IPS-20b (cell line): ENCODE results near the gene ESYT1.
A peak's percentile ranks its signal among the peaks of the same experiment; 100 is the strongest.

Source experiments
- H3K27ac ChIP-seq: one replicate; pipeline ENCODE4 v1.5.1; 2013; ENCODE audit warnings: low read length
- H3K27me3 ChIP-seq: 2 replicates; pipeline ENCODE4 v1.6.1; 2013; ENCODE audit warnings: mild to moderate bottlenecking, low read length, inconsistent platforms; ENCODE audit not compliant: insufficient read depth
- H3K36me3 ChIP-seq: 2 replicates; pipeline ENCODE4 v1.6.1; 2013; ENCODE audit warnings: low read depth, mild to moderate bottlenecking, inconsistent platforms, low read length, moderate library complexity; ENCODE audit not compliant: insufficient read depth
- H3K4me1 ChIP-seq: 2 replicates; pipeline ENCODE4 v1.6.1; 2013; ENCODE audit warnings: mild to moderate bottlenecking, control low read depth, inconsistent platforms, low read length, moderate library complexity; ENCODE audit not compliant: insufficient read depth
- H3K4me3 ChIP-seq: 2 replicates; pipeline ENCODE4 v1.5.1; 2013; ENCODE audit warnings: mild to moderate bottlenecking, low read length, inconsistent platforms
- H3K9ac ChIP-seq: 2 replicates; pipeline ENCODE4 v1.6.1; 2013; ENCODE audit warnings: low read depth, mild to moderate bottlenecking, inconsistent platforms, low read length, moderate library complexity
- H3K9me3 ChIP-seq: 2 replicates; pipeline ENCODE4 v1.6.1; 2013; ENCODE audit warnings: mild to moderate bottlenecking, low read depth, low read length, inconsistent platforms; ENCODE audit not compliant: insufficient read depth

Gene ESYT1

DNA sequence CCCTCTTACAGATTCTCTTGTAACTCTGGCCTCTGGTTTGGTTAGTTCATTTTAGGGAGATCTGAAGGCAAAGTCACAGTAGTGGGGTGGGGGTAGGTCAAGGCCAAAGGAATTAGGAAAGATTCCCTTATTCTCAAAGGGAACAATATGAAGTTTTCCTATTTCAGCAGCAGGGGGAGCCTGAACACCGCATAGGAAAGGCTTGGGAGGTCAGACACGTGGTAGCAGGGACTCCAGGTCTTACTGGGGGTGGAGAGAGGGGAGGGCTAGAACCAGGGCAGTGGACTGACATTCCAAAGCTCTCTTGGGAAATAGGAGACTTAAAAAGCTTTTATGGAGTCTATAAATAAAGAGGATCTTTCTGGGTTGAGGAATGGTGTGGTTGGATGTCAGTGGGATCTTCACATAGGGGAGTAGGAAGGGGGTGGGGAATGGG is 8.7 kb upstream of the ESYT1 start:
- Histone ChIP-seq H3K36me3 (peaks cover 26% of the 10 kb centered on the region), H3K27me3 (no peaks in the 10 kb centered on the region), H3K9me3 (no peaks in the 10 kb centered on the region), H3K27ac (no peak overlapping the region), H3K4me1 (peaks cover 10% of the 10 kb centered on the region; the same call in 1 of the 2 replicates), H3K9ac (peak overlapping the region; percentile 86; the same call in 1 of the 2 replicates), H3K4me3 (peak overlapping the region; percentile 97)

DNA sequence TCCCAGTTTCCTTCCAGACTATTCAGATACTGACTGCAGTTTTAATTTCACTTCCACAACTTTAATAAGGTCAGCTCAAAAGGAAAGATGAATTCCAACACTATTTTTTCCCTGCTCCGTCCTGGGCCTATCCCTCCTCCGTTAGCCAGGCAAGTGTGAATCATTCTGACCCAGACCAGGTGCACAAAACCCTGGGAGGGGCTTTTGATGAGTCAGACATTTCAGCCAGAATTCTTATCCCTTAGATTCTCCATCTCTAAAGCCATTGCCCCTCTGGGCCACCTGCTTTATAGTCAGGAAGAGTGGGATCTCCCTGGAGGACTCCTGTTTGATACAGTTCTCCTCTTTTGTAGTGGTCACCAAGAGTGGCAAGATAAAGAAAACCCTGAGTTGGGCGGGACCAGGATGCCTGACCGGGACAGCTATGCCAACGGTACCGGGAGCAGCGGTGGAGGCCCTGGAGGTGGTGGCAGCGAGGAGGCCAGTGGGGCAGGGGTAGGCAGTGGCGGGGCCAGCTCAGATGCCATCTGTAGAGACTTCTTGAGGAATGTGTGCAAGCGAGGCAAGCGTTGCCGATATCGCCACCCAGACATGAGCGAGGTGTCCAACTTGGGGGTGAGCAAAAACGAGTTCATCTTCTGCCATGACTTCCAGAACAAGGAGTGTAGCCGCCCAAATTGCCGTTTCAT is 7.8 kb upstream of the ESYT1 start:
- no peak overlapping the region for H3K27ac ChIP-seq

DNA sequence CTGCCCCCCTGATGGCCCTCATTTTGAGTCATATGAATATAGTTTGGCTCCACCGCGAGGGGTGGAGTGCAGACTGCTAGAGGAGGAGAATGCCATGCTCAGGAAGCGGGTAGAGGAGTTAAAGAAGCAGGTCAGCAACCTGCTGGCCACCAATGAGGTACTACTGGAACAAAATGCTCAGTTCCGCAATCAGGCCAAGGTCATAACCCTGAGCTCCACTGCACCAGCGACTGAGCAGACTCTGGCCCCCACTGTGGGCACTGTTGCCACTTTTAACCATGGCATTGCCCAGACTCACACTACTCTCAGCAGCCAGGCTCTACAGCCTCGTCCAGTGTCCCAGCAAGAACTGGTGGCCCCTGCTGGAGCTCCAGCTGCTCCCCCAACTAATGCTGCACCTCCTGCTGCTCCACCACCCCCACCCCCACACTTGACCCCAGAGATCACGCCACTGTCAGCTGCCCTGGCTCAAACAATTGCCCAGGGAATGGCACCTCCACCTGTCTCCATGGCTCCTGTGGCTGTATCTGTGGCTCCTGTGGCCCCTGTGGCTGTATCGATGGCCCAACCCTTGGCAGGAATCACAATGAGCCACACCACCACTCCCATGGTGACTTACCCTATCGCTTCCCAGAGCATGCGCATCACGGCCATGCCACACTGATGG is 6.7 kb upstream of the ESYT1 start:
- H3K36me3 ChIP-seq = peaks cover 26% of the 10 kb centered on the region
- no peak overlapping the region for H3K9ac ChIP-seq
- no peak overlapping the region for H3K27ac ChIP-seq
- no peaks in the 10 kb centered on the region for H3K9me3 ChIP-seq
- H3K4me3 ChIP-seq = no peak overlapping the region
- peaks cover 12% of the 10 kb centered on the region; the same call in 1 of the 2 replicates for H3K4me1 ChIP-seq
- no peaks in the 10 kb centered on the region for H3K27me3 ChIP-seq

More for the DNA sequence above, 7.8 kb upstream of the ESYT1 start:
- peaks cover 10% of the 10 kb centered on the region; the same call in 1 of the 2 replicates for H3K4me1 ChIP-seq
- H3K9me3 ChIP-seq = no peaks in the 10 kb centered on the region
- no peak overlapping the region for H3K9ac ChIP-seq
- H3K27me3 ChIP-seq = no peaks in the 10 kb centered on the region
- H3K36me3 ChIP-seq = peaks cover 26% of the 10 kb centered on the region
- no peak overlapping the region for H3K4me3 ChIP-seq

DNA sequence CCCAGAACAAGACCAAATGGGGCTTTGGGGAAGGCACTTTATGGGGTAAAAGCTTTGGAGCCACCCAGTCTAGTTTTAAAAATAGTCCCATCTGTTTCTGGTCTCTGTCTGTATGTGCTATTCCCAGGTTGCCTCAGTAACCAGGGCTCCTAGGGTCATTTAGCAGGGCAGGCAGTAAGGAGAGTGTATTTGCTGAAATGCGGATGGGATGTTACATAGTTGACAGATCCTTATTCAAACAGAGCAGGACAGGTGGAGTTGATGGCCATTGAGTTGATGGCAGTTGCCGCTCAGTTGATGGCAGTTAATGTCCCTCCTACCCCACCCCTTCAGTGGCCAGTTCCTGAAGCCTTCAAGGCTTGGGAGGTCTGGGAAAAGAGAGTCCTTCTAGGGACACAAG is 5.4 kb upstream of the ESYT1 start:
- Histone ChIP-seq H3K4me3 (no peak overlapping the region), H3K36me3 (peaks cover 16% of the 10 kb centered on the region), H3K27ac (no peak overlapping the region), H3K4me1 (peaks cover 23% of the 10 kb centered on the region; the same call in 1 of the 2 replicates), H3K27me3 (no peaks in the 10 kb centered on the region), H3K9me3 (no peaks in the 10 kb centered on the region), H3K9ac (no peak overlapping the region)

DNA sequence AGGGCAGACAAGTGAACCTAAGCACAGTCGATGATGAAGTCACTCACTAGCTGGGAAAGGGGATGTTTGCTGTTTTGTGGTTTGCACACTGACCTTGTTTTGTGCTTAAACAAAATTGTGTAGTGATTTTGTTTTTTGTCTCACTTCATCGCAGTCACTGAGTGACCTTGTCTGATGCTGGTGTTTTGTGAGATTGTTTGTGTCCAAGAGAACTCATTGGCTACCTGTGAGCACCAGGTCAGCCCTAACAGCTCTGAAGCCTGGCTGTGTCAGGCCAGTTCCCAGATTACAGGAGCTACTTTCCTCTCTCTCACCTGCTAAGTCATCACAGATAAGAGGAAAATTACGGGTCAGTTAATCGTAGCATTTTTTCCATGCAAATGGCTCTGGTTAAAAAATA is 3.9 kb upstream of the ESYT1 start:
- H3K9ac ChIP-seq = no peak overlapping the region

DNA sequence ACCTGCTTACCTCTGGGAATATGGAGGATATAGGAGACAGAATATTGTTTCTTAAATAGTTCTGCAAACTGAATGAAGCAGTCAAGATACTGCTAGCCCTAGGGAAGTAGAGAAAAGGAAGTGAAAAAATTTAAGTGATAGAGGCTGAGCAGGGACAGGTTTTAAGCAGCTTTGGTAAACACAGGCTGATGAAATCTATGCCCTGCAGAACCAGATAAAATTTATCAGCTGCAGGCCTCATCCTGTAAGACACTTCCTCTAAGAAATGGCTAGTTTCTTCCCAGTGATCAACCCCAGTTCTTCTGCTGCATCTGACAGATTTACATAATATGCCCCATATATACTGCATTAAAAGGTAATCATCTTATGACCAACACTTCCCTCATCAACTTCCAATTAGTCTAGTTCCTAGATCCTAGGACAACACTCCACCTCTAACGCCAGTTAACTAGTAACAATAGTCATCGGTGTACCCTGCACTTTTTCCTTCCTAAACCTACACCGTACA is 1.3 kb upstream of the ESYT1 start:
- Histone ChIP-seq H3K27ac (no peak overlapping the region), H3K27me3 (no peaks in the 10 kb centered on the region), H3K36me3 (peaks cover 18% of the 10 kb centered on the region), H3K4me1 (peaks cover 13% of the 10 kb centered on the region; the same call in 1 of the 2 replicates), H3K4me3 (peak overlapping the region; percentile 63), H3K9me3 (no peaks in the 10 kb centered on the region), H3K9ac (peak overlapping the region; percentile 74; the same call in 1 of the 2 replicates)

More for the DNA sequence above, 3.9 kb upstream of the ESYT1 start:
- no peaks in the 10 kb centered on the region for H3K27me3 ChIP-seq
- no peak overlapping the region for H3K4me3 ChIP-seq
- H3K27ac ChIP-seq = no peak overlapping the region
- peaks cover 14% of the 10 kb centered on the region for H3K36me3 ChIP-seq
- no peaks in the 10 kb centered on the region for H3K9me3 ChIP-seq
- H3K4me1 ChIP-seq = peaks cover 19% of the 10 kb centered on the region; the same call in 1 of the 2 replicates

DNA sequence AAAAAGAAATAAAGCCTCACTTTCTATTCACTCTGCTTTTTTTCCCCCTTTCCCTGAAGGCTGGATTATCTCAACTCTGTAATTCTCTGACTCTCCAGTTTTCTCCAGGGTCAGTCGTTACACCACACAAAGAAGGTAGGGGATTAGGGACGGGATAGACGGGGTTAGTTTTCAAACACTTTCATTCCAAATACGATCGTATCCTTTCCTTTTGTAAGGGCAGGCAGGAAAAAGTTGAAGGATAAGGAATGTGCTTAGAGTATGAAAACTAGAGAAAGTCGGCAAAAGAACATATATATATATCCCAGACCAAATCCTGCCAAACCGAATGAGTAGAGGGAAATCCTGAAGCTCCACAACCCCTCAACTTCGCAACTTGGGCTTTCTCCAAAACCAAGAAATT is 581 bp upstream of the ESYT1 start:
- peaks cover 13% of the 10 kb centered on the region; the same call in 1 of the 2 replicates for H3K4me1 ChIP-seq
- no peaks in the 10 kb centered on the region for H3K9me3 ChIP-seq
- H3K9ac ChIP-seq = peak overlapping the region; percentile 74; the same call in 1 of the 2 replicates
- no peak overlapping the region for H3K27ac ChIP-seq
- H3K4me3 ChIP-seq = peak overlapping the region; percentile 63
- peaks cover 25% of the 10 kb centered on the region for H3K36me3 ChIP-seq
- no peaks in the 10 kb centered on the region for H3K27me3 ChIP-seq

DNA sequence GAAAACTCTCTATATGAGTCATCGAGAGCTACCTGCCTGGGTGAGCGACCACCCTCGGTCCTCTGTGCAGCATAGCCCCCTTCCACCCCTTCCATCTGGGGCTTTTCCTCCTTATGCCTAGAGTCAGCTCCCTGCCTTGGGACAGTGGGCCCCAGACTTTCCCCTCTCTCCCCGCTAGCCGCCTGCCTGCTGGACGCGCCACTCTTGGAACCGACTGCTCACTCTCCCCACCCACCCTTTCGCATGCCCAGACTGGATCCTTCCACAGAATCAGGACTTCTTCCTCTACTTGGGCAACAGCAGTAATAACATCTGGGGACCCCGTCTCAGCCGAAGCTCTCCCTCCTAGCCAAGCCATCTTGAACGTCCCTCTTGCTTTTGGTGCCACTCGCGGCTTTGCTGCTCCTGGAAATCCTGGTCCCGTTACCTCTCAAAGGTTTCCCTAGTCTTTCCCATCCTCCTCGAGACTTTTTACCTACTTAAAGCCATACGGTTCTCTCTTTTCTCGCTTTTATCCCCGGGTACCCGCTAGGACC is 671 bp downstream of the ESYT1 start:
- Histone ChIP-seq H3K27me3 (no peaks in the 10 kb centered on the region), H3K9me3 (no peaks in the 10 kb centered on the region), H3K4me3 (peak overlapping the region; percentile 86), H3K9ac (peak overlapping the region; percentile 93), H3K27ac (no peak overlapping the region), H3K4me1 (peaks cover 13% of the 10 kb centered on the region; the same call in 1 of the 2 replicates), H3K36me3 (peaks cover 35% of the 10 kb centered on the region)

DNA sequence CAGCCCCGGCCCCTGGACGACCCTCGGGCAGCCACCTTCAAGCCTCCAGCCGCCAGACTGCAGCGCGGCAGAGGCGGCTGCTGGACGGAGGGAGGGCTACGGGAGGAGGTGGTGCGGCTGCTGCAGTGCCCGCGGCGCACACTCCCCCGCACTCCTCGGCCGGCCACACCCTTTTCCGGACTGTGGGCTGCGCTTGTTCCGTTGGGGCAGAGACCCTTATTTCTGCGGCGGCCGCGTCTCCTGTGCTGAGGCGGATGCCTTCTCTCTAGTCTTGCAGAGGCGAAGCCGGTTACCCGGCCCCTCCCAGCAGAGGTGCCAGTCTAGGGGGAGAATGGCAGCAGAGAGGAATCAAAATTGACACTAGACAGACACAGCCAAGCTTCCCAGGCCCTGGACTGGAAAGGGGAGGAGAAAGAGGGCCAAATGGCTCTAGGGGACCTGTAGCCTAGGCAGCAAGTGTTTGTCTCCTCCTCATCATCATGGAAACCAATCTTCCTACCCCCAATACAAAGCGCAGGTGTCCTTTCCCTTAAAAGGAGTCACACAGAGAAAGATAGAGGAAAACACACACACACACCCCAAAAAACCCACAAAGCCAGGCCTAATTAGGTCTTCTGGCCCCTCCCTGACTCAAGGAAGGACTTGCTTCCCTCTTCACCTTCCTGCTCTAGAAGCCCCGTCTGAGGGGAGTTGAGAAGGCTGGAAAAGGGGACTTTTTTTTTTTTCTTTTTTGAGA is 1.3 kb downstream of the ESYT1 start:
- H3K9ac ChIP-seq = peak overlapping the region; percentile 93
- H3K27ac ChIP-seq = no peak overlapping the region
- peaks cover 42% of the 10 kb centered on the region for H3K36me3 ChIP-seq
- H3K9me3 ChIP-seq = no peaks in the 10 kb centered on the region
- H3K4me1 ChIP-seq = peaks cover 13% of the 10 kb centered on the region; the same call in 1 of the 2 replicates
- peak overlapping the region; percentile 86 for H3K4me3 ChIP-seq
- no peaks in the 10 kb centered on the region for H3K27me3 ChIP-seq

DNA sequence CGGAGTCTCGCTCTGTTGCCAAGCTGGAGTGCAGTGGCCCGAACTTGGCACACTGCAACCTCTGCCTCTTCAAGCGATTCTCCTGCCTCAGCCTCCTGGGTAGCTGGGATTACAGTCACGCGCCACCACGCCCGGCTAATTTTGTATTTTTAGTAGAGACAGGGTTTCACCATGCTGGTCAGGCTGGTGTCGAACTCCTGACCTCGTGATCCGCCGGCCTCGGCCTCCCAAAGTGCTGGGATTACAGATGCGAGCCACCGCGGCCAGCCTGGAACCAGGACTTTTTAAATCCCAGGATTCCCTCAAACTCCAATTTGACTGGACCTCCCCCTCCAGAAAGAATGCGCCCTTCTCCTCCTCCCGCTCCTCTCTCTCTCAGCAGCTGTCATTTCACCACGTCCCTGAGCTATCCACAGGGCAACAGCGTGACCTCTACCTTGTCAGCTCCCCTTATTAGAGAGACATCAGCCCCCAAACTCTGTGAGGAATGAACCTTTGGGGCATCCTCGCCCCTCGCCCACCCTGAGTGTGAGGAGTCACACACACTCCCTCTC is 2.0 kb downstream of the ESYT1 start:
- Histone ChIP-seq H3K36me3 (peaks cover 48% of the 10 kb centered on the region), H3K9me3 (no peaks in the 10 kb centered on the region), H3K9ac (peak overlapping the region; percentile 93; the same call in 1 of the 2 replicates), H3K4me1 (peaks cover 13% of the 10 kb centered on the region; the same call in 1 of the 2 replicates), H3K4me3 (peak overlapping the region; percentile 86; the same call in 1 of the 2 replicates), H3K27me3 (no peaks in the 10 kb centered on the region), H3K27ac (no peak overlapping the region)

DNA sequence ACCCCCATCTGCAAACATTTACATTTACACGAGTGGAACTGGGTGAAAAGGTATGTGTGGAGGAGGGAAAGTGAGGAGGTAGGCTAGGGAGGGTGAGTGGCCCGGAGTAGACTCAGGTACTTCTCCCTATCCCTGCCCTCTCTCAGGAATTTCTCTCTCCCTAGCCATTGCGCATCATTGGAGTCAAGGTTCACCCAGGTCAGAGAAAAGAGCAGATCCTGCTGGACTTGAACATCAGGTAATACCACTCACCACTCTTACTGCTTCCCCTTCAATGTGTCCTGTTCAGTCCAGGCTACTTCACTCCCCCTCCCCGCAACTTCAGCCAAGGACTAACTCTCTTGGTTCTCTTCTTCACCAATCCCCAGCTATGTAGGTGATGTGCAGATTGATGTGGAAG is 2.8 kb downstream of the ESYT1 start:
- H3K27me3 ChIP-seq = no peaks in the 10 kb centered on the region
- H3K4me3 ChIP-seq = no peak overlapping the region
- H3K9me3 ChIP-seq = no peaks in the 10 kb centered on the region
- no peak overlapping the region for H3K9ac ChIP-seq
- H3K4me1 ChIP-seq = peaks cover 13% of the 10 kb centered on the region; the same call in 1 of the 2 replicates
- H3K36me3 ChIP-seq = peaks cover 57% of the 10 kb centered on the region
- H3K27ac ChIP-seq = no peak overlapping the region
